HepG2 (cell line): Measurements from ENCODE around the gene UXS1. TPM values are rescaled to one million over a fixed set of nuclear protein-coding genes. Genes with fewer than 3 reads are reported as not detected.

ENCODE experiments used
- ATAC-seq: fragments of 200-7000 bp; cut with Tn5 transposase; 3 replicates; pipeline ENCODE4 v1.9.1; 2020; ENCODE audit warnings: mild to moderate bottlenecking, moderate library complexity
- BruUV-seq: library from RNA; stranded (reverse); fragments of 400-500 nt; replicated peaks from 2 replicates; lab custom pipeline; 2021; lab: Mats Ljungman, UMichigan
- CTCF ChIA-PET: fragments of 300-600 bp; formaldehyde crosslinking; extraction: SDS; loops from one replicate; lab custom pipeline; 2021; ENCODE audit warnings: low total read pairs, inconsistent platforms, low intra/inter-chr PET ratio; lab: Yijun Ruan, JAX
- POLR2A ChIA-PET: fragments of 350-600 bp; sonication (Branson Sonifier 250); formaldehyde crosslinking; loops from one replicate; lab custom pipeline; 2020; ENCODE audit warnings: antibody characterized with exemption, inconsistent platforms; lab: Yijun Ruan, JAX
- DNase-seq: peaks from one replicate; pipeline ENCODE4 v3.0.0-alpha.2; 2015; ENCODE audit warnings: low spot score
- FAIRE-seq: peaks from 3 replicates; lab custom pipeline; 2011; peaks lifted over from hg19 to GRCh38; lab: Jason Lieb, UNC
- H2AFZ ChIP-seq: one replicate; pipeline ENCODE4 v1.6.1; 2011; ENCODE audit warnings: low read length, inconsistent platforms
- H3K27ac ChIP-seq: fragments of 300-600 bp; 3 replicates; pipeline ENCODE4 v1.8.0; 2011; ENCODE audit warnings: mixed run types, mild to moderate bottlenecking, mixed read lengths, low read length, inconsistent platforms; ENCODE audit not compliant: insufficient read depth; ENCODE audit errors: extremely low read length
- H3K27me3 ChIP-seq, 2 experiments: fragments of 200-600 bp in 1 of 2; 2 replicates in 1 of 2; 3 replicates in 1 of 2; pipeline versions ENCODE4 v1.6.0 to v1.8.0; 2011; ENCODE audit warnings: low read length in 2 of 2, mild to moderate bottlenecking in 2 of 2, moderate library complexity in 2 of 2, inconsistent platforms in 1 of 2; ENCODE audit not compliant: insufficient read depth in 2 of 2, control insufficient read depth in 1 of 2
- H3K36me3 ChIP-seq, 2 experiments: fragments of 200-600 bp in 1 of 2; replicated peaks in 1 of 2; 2 replicates in 1 of 2; 3 replicates in 1 of 2; pipeline versions ENCODE4 v1.5.1 to v1.8.0; 2011; ENCODE audit warnings: low read length in 2 of 2, inconsistent platforms in 1 of 2; ENCODE audit not compliant: insufficient read depth in 2 of 2, control insufficient read depth in 1 of 2
- H3K4me1 ChIP-seq: 2 replicates; pipeline ENCODE4 v1.5.1; 2012; ENCODE audit warnings: low read length, inconsistent platforms; ENCODE audit not compliant: insufficient read depth
- H3K4me2 ChIP-seq: 2 replicates; pipeline ENCODE4 v1.6.0; 2011; ENCODE audit warnings: low read depth, low read length, inconsistent platforms
- H3K4me3 ChIP-seq, 3 experiments: fragments of 200-600 bp in 1 of 3; sonication (generic), shearing (Covaris generic) in 1 of 3; replicated peaks in 1 of 3; 2 replicates each; pipeline ENCODE4 v1.5.1; 2011 to 2016; ENCODE audit warnings: low read length in 3 of 3, inconsistent platforms in 2 of 3, low read depth in 2 of 3, mild to moderate bottlenecking in 2 of 3, control low read depth in 1 of 3, mixed read lengths in 1 of 3; ENCODE audit not compliant: insufficient read depth in 1 of 3
- H3K79me2 ChIP-seq: one replicate; pipeline ENCODE4 v1.6.1; 2011; ENCODE audit warnings: low read length, inconsistent platforms; ENCODE audit not compliant: insufficient read depth
- H3K9ac ChIP-seq: 2 replicates; pipeline ENCODE4 v1.6.0; 2011; ENCODE audit warnings: mild to moderate bottlenecking, low read depth, low read length, inconsistent platforms; ENCODE audit not compliant: insufficient read depth
- H3K9me3 ChIP-seq: 2 replicates; pipeline ENCODE4 v1.5.1; 2012; ENCODE audit warnings: mild to moderate bottlenecking, low read length
- H4K20me1 ChIP-seq: 2 replicates; pipeline ENCODE4 v1.6.0; 2011; ENCODE audit warnings: inconsistent platforms, mild to moderate bottlenecking, low read length, moderate library complexity; ENCODE audit not compliant: insufficient read depth
- AFF4 ChIP-seq: sonication (generic); formaldehyde crosslinking; IDR thresholded peaks from 2 replicates; pipeline ENCODE4 v1.4.0; 2020; ENCODE audit warnings: missing genetic modification reagents
- CREBL2 ChIP-seq: sonication (generic); formaldehyde crosslinking; IDR thresholded peaks from 2 replicates; pipeline ENCODE4 v1.8.1; 2023; ENCODE audit warnings: missing genetic modification reagents, mild to moderate bottlenecking, borderline replicate concordance
- ESRRA ChIP-seq: sonication (generic); formaldehyde crosslinking; IDR thresholded peaks from 2 replicates; pipeline ENCODE4 v1.5.1; 2020; ENCODE audit warnings: mild to moderate bottlenecking, low read depth, missing genetic modification reagents
- HHEX ChIP-seq: IDR thresholded peaks from 2 replicates; pipeline ENCODE4 v1.6.1; 2016; ENCODE audit warnings: control low read depth
- MEIS2 ChIP-seq: sonication (generic); formaldehyde crosslinking; IDR thresholded peaks from 2 replicates; pipeline ENCODE4 v1.9.0; 2021; ENCODE audit warnings: mild to moderate bottlenecking, missing genetic modification reagents
- NCOR1 ChIP-seq: fragments of 200-600 bp; sonication (generic); IDR thresholded peaks from 2 replicates; pipeline ENCODE4 v1.7.0; 2017; ENCODE audit warnings: antibody characterized with exemption, low read length, borderline replicate concordance
- SP4 ChIP-seq: sonication (generic); formaldehyde crosslinking; IDR thresholded peaks from 2 replicates; pipeline ENCODE4 v1.8.1; 2023; ENCODE audit warnings: mild to moderate bottlenecking, missing genetic modification reagents
- THAP8 ChIP-seq: sonication (generic); formaldehyde crosslinking; IDR thresholded peaks from 2 replicates; pipeline ENCODE4 v1.5.1; 2020; ENCODE audit warnings: missing genetic modification reagents, mild to moderate bottlenecking, borderline replicate concordance
- ZEB1 ChIP-seq: IDR thresholded peaks from 2 replicates; pipeline ENCODE4 v1.6.1; 2012; ENCODE audit warnings: mild to moderate bottlenecking, low read depth, inconsistent platforms; ENCODE audit not compliant: insufficient replicate concordance
- ZFP1 ChIP-seq: IDR thresholded peaks from 2 replicates; pipeline ENCODE4 v1.6.1; 2016
- ZMYM4 ChIP-seq: sonication (generic); formaldehyde crosslinking; IDR thresholded peaks from 2 replicates; pipeline ENCODE4 v1.8.1; 2023; ENCODE audit warnings: mild to moderate bottlenecking, missing genetic modification reagents
- ZNF44 ChIP-seq: sonication (generic); formaldehyde crosslinking; IDR thresholded peaks from 2 replicates; pipeline ENCODE4 v1.5.1; 2020; ENCODE audit warnings: mild to moderate bottlenecking, missing genetic modification reagents
- WGBS: methylation state at CpG from one replicate; pipeline ENCODE4 v1.1.6; 2017; ENCODE audit warnings: low lambda C conversion rate; 5-methylcytosine and 5-hydroxymethylcytosine counted together
- in situ Hi-C: cut with HindIII; loops from 2 replicates; pipeline ENCODE4 v1.10.0; 2017; ENCODE audit warnings: low pct_unique_long_range_greater_than_20kb; ENCODE audit not compliant: extremely low pct_ligation_motif_present
- intact Hi-C: fragments of 100-400 bp; cut with micrococcal nuclease; formaldehyde crosslinking; loops from one replicate; pipeline ENCODE4 v1.10.0; 2022; ENCODE audit not compliant: unreplicated experiment
- polyA plus RNA-seq, 8 experiments: library from polyadenylated mRNA; depleted of rRNA in 3 of 8; stranded (reverse) in 7 of 8; unstranded in 1 of 8; fragments of >200 nt; fragmentation: Illumina TruSeq in 4 of 8; extraction: Trizol in 4 of 8; gene quantifications; 2 replicates each; pipeline versions ENCODE4 v1.2.1 to v1.2.3, GENCODE V29; 2011 to 2016; ENCODE audit warnings: low read depth in 4 of 8, missing spikeins in 1 of 8, mixed read lengths in 1 of 8; ENCODE audit not compliant: insufficient read depth in 1 of 8
- total RNA-seq, 5 experiments: library from RNA; depleted of rRNA; stranded (reverse); fragments of >200 nt; fragmentation: Illumina TruSeq; extraction: Trizol; gene quantifications; 2 replicates each; pipeline ENCODE4 v1.2.3, GENCODE V29; 2016; ENCODE audit warnings: low read depth in 1 of 5
- TF ChIP-seq, protein P1 (sequence below): IDR thresholded peaks from 2 replicates; pipeline ENCODE4 v1.6.1; 2016; ENCODE audit warnings: missing biosample characterization, missing genetic modification reagents, low read depth
- TF ChIP-seq, protein P2 (sequence below): sonication (generic); formaldehyde crosslinking; IDR thresholded peaks from 2 replicates; pipeline ENCODE4 v1.5.0; 2020; ENCODE audit warnings: mild to moderate bottlenecking, missing genetic modification reagents, moderate library complexity
- TF ChIP-seq, protein P3 (sequence below): IDR thresholded peaks from 2 replicates; pipeline ENCODE4 v1.6.1; 2016; ENCODE audit warnings: mild to moderate bottlenecking, missing biosample characterization, missing genetic modification reagents

Gene UXS1
- total and polyA plus RNA-seq, 2 of the 13 experiments (the other 11 are each of a cell fraction or from before 2014, with no cell fraction given) = 53.3 to 110 TPM

DNA sequence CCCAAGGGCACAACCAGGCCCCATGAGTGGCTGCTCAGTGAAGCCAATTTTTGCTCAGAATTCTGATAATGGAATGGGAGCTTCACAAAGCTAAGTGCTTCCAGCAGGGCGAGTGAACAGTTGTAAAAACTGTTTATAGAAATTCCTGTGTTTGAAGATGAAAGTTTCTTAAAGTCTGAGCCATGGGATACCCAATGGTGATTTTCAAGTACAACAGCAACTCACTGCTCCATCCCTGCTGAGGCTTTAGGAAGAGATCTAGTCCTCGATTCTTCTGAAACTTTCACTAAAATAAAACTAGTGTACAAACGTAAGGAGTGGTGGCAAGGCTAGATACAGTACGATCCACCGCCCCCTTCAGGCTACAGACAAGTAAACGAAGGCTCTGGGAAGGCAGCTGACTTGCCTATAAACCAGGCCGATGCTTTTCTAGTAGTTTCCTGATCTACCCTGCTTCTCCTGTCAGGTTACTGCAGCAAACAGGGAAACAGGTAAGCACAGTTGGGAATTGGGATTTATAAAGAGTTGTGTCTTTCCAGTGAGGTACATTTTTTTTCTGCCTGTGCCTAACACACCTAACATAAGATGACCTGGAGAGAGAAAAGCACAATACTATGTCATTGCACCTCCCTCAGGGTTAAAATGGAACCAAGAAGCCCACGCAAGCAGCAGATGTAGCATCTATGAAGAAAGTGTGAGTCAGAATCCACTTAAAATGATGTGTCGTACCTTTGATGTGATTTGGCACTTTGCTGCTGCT is 108.7 kb downstream of the UXS1 start (continued):
- TF ChIP-seq CREBL2 (CRISPR knock-in tag) (no peak), ESRRA (CRISPR knock-in tag) (no peak), ZEB1 (no peak), NCOR1 (no peak)
- TF ChIP-seq, protein P1, sequence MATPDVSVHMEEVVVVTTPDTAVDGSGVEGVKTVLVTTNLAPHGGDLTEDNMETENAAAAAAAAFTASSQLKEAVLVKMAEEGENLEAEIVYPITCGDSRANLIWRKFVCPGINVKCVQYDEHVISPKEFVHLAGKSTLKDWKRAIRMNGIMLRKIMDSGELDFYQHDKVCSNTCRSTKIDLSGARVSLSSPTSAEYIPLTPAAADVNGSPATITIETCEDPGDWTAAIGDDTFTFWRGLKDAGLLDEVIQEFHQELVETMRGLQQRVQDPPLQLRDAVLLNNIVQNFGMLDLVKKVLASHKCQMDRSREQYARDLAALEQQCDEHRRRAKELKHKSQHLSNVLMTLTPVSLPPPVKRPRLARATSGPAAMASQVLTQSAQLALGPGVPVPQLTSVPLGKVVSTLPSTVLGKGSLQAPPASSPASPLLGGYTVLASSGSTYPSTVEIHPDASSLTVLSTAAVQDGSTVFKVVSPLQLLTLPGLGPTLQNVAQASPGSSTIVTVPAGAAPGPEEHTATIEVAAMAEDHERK (CRISPR knock-in tag) = no peak
- TF ChIP-seq, protein P2, sequence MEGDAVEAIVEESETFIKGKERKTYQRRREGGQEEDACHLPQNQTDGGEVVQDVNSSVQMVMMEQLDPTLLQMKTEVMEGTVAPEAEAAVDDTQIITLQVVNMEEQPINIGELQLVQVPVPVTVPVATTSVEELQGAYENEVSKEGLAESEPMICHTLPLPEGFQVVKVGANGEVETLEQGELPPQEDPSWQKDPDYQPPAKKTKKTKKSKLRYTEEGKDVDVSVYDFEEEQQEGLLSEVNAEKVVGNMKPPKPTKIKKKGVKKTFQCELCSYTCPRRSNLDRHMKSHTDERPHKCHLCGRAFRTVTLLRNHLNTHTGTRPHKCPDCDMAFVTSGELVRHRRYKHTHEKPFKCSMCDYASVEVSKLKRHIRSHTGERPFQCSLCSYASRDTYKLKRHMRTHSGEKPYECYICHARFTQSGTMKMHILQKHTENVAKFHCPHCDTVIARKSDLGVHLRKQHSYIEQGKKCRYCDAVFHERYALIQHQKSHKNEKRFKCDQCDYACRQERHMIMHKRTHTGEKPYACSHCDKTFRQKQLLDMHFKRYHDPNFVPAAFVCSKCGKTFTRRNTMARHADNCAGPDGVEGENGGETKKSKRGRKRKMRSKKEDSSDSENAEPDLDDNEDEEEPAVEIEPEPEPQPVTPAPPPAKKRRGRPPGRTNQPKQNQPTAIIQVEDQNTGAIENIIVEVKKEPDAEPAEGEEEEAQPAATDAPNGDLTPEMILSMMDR (CRISPR knock-in tag) = peak; percentile 69

GRCh38 chr2:106080959-106081358 is 113.1 kb downstream of the UXS1 start:
- no peaks in the 10 kb centered on the region for H3K79me2 ChIP-seq
- H3K4me3 ChIP-seq = no peak overlapping the region
- in situ Hi-C loops = no loop called here
- POLR2A ChIA-PET = no interaction called here
- H3K27ac ChIP-seq = no peak overlapping the region
- no peaks in the 10 kb centered on the region for H3K9me3 ChIP-seq
- no peak overlapping the region for H3K4me2 ChIP-seq
- H3K27me3 ChIP-seq = peaks cover 0 to 4% of the 10 kb centered on the region in 2 experiments; a peak in 1 of 5 replicates
- no peaks in the 10 kb centered on the region for H3K36me3 ChIP-seq
- TF ChIP-seq ZMYM4 (CRISPR knock-in tag) (no peak), THAP8 (no peak), ZFP1 (CRISPR knock-in tag) (no peak), HHEX (CRISPR knock-in tag) (no peak), MEIS2 (CRISPR knock-in tag) (no peak), AFF4 (no peak), SP4 (CRISPR knock-in tag) (no peak), ZNF44 (CRISPR knock-in tag) (no peak)
- TF ChIP-seq, protein P3, sequence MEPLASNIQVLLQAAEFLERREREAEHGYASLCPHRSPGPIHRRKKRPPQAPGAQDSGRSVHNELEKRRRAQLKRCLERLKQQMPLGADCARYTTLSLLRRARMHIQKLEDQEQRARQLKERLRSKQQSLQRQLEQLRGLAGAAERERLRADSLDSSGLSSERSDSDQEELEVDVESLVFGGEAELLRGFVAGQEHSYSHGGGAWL = no peak
- no peak overlapping the region for H2AFZ ChIP-seq
- DNase-seq (no peak), ATAC-seq (no peak), FAIRE-seq (no peak)
- CTCF ChIA-PET = no interaction called here
- no peaks in the 10 kb centered on the region for H3K4me1 ChIP-seq
- WGBS = 35% methylated on average over 6 of the region's 6 CpGs
- no peaks in the 10 kb centered on the region for H4K20me1 ChIP-seq
- intact Hi-C loops = no loop called here
- no peak overlapping the region for H3K9ac ChIP-seq
- no TSS peak for BruUV-seq
